Prostate gland (tissue), 2 donors: ENCODE data around the gene LPP.

ENCODE experiments used
- CTCF ChIP-seq, 4 experiments: fragments of 200-600 bp in 2 of 4; fragments of 450-650 bp in 2 of 4; sonication (generic) in 2 of 4; IDR thresholded peaks; 1 replicate in 3 of 4; 2 replicates in 1 of 4; pipeline ENCODE4 v1.5.1; 2016 to 2019; ENCODE audit warnings: antibody characterized with exemption in 4 of 4, mild to moderate bottlenecking in 2 of 4, moderate library complexity in 2 of 4
- POLR2A ChIP-seq: fragments of 450-650 bp; IDR thresholded peaks from one replicate; pipeline ENCODE4 v1.6.1; 2016; ENCODE audit warnings: antibody characterized with exemption, mild to moderate bottlenecking

- TF ChIP-seq CTCF (IDR thresholded peaks at IDR 0.05): no peak
- no peak for TF ChIP-seq POLR2A
These were observed 133.4 kb downstream of the LPP start for GRCh38 chr3:188287339-188287738.
